ENCODE results near the gene GGTLC2. TPM values are rescaled to one million over a fixed set of nuclear protein-coding genes. Genes with fewer than 3 reads are reported as not detected.

The GGTLC2 gene
- total RNA-seq, 1 experiment from 2014 or later: not detected

DNA sequence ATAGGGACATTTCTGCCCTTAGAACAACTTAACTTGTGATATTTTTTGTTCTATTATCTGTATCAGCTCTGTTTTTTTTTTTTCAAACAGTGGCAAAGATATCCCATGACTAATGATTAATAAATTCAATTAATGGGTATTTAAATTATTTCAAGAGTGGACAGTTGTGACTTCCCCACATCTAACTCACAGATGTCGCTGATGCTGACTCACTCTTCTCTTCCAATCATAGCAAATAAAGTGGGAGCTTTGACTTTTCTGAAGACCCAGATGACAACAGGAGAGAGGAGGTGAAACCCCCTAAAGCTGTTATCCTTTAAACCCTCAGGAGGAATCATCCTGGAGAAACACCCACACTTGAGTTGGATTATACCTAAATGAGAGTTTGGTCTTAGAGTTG is 27.1 kb downstream of the GGTLC2 start:
- ChIA-PET CTCF (no interaction called here), POLR2A (ENCODE audit: low non-redundant PET) (no interaction called here)
- DNase-seq (ENCODE audit: low spot score): no peak
- H3K27me3 ChIP-seq (replicated peaks; ENCODE audit: insufficient read depth, low read depth, low read length, poor library complexity): peaks cover 19% of the 10 kb centered on the region
- no peak overlapping the region for H3K27ac ChIP-seq (ENCODE audit: low read depth, low read length, poor library complexity, severe bottlenecking)
- no peak overlapping the region for H3K4me3 ChIP-seq (ENCODE audit: low read depth, low read length, poor library complexity, severe bottlenecking)
- intact Hi-C loops (cut with micrococcal nuclease; ENCODE audit: unreplicated experiment): no loop called here
- peaks cover 11% of the 10 kb centered on the region for H3K9me3 ChIP-seq (ENCODE audit: low read depth, low read length, poor library complexity, severe bottlenecking)
- TF ChIP-seq, protein P1, sequence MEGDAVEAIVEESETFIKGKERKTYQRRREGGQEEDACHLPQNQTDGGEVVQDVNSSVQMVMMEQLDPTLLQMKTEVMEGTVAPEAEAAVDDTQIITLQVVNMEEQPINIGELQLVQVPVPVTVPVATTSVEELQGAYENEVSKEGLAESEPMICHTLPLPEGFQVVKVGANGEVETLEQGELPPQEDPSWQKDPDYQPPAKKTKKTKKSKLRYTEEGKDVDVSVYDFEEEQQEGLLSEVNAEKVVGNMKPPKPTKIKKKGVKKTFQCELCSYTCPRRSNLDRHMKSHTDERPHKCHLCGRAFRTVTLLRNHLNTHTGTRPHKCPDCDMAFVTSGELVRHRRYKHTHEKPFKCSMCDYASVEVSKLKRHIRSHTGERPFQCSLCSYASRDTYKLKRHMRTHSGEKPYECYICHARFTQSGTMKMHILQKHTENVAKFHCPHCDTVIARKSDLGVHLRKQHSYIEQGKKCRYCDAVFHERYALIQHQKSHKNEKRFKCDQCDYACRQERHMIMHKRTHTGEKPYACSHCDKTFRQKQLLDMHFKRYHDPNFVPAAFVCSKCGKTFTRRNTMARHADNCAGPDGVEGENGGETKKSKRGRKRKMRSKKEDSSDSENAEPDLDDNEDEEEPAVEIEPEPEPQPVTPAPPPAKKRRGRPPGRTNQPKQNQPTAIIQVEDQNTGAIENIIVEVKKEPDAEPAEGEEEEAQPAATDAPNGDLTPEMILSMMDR (conservative IDR thresholded peaks at IDR 0.05; ENCODE audit: low read depth, low read length): no peak
- no peak for TF ChIP-seq EZH2 (IDR thresholded peaks at IDR 0.05; ENCODE audit: borderline replicate concordance, low read depth, low read length, poor library complexity, severe bottlenecking)
- H3K4me1 ChIP-seq (ENCODE audit: insufficient read depth, low read length, poor library complexity, severe bottlenecking): no peaks in the 10 kb centered on the region
- H3K36me3 ChIP-seq (ENCODE audit: insufficient read depth, low read length, poor library complexity, severe bottlenecking): no peaks in the 10 kb centered on the region
- BruUV-seq (replicated peaks): no TSS peak

DNA sequence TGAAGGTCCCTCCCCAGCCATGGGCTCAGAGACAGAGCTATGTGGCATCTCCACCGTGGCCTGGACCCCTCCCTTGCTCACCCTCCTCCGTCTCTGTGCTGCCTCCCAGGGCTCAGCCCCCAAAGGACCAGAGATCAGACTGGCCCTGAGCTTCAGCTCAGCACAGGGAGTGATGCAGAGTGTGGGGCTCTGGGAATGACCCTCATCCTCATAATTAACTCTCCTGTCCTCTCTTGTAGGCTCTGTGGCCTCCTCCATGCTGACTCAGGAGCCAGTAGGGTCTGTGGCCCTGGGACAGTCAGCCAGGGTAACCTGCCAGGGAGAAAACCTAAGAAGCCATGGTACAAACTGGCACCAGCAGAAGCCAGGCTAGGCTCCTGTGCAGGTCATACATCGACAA is 28.7 kb downstream of the GGTLC2 start:
- intact Hi-C loops (cut with micrococcal nuclease; ENCODE audit: unreplicated experiment): no loop called here
- ChIA-PET POLR2A (ENCODE audit: low non-redundant PET) (no interaction called here), CTCF (no interaction called here)
- peaks cover 26% of the 10 kb centered on the region for H3K27me3 ChIP-seq (replicated peaks; ENCODE audit: insufficient read depth, low read depth, low read length, poor library complexity)
- no peaks in the 10 kb centered on the region for H3K36me3 ChIP-seq (ENCODE audit: insufficient read depth, low read length, poor library complexity, severe bottlenecking)
- H3K4me1 ChIP-seq (ENCODE audit: insufficient read depth, low read length, poor library complexity, severe bottlenecking): no peaks in the 10 kb centered on the region
- DNase-seq (ENCODE audit: low spot score): no peak
- BruUV-seq (replicated peaks): no TSS peak
- H3K4me3 ChIP-seq (ENCODE audit: low read depth, low read length, poor library complexity, severe bottlenecking): no peak overlapping the region
- H3K9me3 ChIP-seq (ENCODE audit: low read depth, low read length, poor library complexity, severe bottlenecking): peaks cover 11% of the 10 kb centered on the region
- TF ChIP-seq, protein P1 (conservative IDR thresholded peaks at IDR 0.05; ENCODE audit: low read depth, low read length): no peak
- TF ChIP-seq EZH2 (IDR thresholded peaks at IDR 0.05; ENCODE audit: borderline replicate concordance, low read depth, low read length, poor library complexity, severe bottlenecking): no peak
- no peak overlapping the region for H3K27ac ChIP-seq (ENCODE audit: low read depth, low read length, poor library complexity, severe bottlenecking)

DNA sequence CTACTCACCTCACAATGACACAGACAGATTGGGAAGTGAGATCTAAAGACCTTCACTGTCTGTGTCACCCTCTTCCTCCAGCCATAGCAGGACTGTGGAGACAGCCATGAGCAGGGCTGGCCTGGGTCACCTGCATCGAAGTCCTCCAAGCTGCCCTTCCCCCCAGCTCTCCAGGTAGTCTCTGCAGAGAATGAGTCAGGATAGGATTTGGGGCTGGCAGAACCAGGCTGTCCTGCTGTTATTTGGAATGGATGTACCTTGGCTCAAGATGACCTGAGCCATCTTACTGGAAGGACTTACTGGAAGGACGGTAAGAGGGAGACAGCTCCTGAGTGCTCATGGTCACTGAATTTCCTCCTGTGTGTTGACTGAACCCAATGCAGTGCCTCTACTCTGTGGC is 29.2 kb downstream of the GGTLC2 start:
- TF ChIP-seq, protein P1 (conservative IDR thresholded peaks at IDR 0.05; ENCODE audit: low read depth, low read length): no peak
- no peak for TF ChIP-seq EZH2 (IDR thresholded peaks at IDR 0.05; ENCODE audit: borderline replicate concordance, low read depth, low read length, poor library complexity, severe bottlenecking)
- BruUV-seq (replicated peaks): no TSS peak
- peaks cover 29% of the 10 kb centered on the region for H3K27me3 ChIP-seq (replicated peaks; ENCODE audit: insufficient read depth, low read depth, low read length, poor library complexity)
- H3K36me3 ChIP-seq (ENCODE audit: insufficient read depth, low read length, poor library complexity, severe bottlenecking): no peaks in the 10 kb centered on the region
- intact Hi-C loops (cut with micrococcal nuclease; ENCODE audit: unreplicated experiment): no loop called here
- peaks cover 11% of the 10 kb centered on the region for H3K9me3 ChIP-seq (ENCODE audit: low read depth, low read length, poor library complexity, severe bottlenecking)
- ChIA-PET POLR2A (ENCODE audit: low non-redundant PET) (no interaction called here), CTCF (no interaction called here)
- no peak for DNase-seq (ENCODE audit: low spot score)
- H3K27ac ChIP-seq (ENCODE audit: low read depth, low read length, poor library complexity, severe bottlenecking): no peak overlapping the region
- no peak overlapping the region for H3K4me3 ChIP-seq (ENCODE audit: low read depth, low read length, poor library complexity, severe bottlenecking)
- no peaks in the 10 kb centered on the region for H3K4me1 ChIP-seq (ENCODE audit: insufficient read depth, low read length, poor library complexity, severe bottlenecking)

All from A673 (cell line).